HG03575 (cell line): ENCODE results near the gene SST.
"Not testable (repeated sequence)": the region's sequence is repeated elsewhere in the genome, so short reads cannot be mapped to it uniquely, and the experiment has no call there.

Source experiments
- ATAC-seq: cut with Tn5 transposase; IDR thresholded peaks from one replicate; pipeline ENCODE4 v1.9.1; 2021; ENCODE audit not compliant: unreplicated experiment, insufficient number of reproducible peaks, low FRiP score; ENCODE audit errors: extremely low read depth

Gene SST

GRCh38 chr3:187686621-187687273 is 16.6 kb upstream of the SST start:
- ATAC-seq: no peak

DNA sequence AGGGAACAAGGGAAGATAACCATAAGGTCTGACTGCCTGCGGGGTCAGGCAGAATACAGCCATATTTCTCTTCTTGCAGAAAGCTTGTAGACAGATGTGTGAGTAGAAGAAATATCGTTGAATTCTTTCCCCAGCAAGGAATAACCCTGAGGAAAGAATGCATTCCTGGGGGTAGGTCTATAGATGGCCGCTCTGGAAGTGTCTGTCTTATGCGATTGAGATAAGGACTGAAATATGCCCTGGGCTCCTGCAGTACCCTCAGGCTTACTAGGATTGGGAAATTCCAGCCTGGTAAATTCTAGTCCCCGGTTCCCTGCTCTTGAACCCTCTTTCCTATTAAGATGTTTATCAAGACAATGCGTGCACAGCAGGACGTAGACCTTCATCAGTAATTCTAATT is 15.8 kb upstream of the SST start:
- no peak for ATAC-seq

DNA sequence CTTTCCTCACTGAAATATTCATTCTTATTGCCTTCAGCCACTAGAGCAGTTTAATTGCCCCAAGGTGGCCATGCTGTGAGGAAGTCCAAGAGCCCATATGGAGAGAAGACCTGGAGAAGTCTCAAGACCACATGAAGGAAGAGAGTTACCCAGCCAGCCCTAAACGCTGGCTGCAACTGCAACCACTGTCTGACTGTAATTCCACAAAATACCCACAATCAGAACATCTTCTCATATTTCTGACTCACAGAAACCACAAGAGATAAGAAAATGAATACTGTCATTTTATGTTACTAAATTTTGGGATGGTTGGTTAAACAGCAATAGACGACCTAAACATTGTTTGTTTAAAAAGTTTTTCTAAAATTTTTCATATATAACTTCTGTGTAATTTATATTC is 14.7 kb upstream of the SST start:
- no peak for ATAC-seq

DNA sequence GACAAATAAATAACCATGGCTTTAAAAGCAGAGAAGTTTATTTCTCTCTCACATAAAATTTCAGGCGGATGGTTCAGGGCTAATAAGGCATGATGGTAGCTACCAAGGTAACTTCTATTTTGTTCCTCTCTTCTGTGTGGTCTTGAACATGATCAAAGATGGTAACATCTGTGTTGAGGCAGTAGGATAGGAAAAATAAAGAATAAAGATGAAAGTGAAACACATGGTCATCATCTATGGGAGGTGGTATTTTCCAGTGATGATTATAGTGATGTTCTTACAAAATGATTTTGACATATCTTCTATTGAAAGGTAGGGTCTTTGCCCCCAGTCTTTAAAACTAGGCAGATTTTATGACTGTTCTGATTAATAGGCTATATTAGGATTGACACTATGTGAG is 14.2 kb upstream of the SST start:
- ATAC-seq: no peak

DNA sequence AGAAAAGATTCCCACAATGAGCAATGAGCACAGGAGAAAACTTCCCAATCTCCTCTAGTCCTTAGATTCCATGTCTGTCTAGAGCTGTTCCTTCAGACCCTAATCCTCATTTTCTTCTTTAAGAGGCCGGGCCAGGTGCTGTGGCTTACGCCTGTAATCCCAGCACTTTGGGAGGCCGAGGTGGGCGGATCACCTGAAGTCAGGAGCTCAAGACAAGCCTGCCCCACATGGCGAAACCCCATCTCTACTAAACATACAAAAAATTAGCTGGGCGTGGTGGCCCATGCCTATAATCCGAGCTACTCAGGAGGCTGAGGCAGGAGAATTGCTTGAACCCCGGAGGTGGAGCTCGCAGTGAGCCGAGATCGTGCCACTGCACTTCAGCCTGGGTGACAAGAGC is 11.6 kb upstream of the SST start:
- not testable (repeated sequence) for ATAC-seq

GRCh38 chr3:187679638-187680396 is 9.6 kb upstream of the SST start:
- ATAC-seq: no peak

DNA sequence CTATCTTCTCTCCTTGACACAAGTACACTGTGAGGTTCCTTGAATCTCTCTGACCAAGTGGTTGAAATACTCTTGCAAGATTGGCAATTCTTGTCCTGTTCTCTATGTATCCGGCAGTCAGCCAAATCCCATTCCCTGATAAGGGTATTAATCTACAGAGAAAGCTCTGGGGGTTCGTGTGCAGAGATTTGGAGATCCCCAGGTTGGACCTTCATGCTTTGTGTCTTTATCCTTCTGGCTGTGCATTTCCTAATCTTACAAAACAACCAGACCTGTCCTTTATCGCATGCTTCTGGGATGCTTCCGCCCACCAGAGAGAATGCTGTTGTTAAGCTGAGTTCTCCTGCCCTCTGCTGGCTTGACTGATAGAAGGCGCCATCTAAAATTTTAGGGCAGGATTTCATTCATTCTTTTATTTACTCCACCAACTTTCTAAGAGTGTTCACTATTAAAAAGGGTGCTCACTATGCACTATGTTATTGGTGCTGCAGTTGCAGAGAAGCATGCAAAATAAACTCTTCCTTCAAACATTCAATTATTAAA is 8.6 kb upstream of the SST start:
- no peak for ATAC-seq

DNA sequence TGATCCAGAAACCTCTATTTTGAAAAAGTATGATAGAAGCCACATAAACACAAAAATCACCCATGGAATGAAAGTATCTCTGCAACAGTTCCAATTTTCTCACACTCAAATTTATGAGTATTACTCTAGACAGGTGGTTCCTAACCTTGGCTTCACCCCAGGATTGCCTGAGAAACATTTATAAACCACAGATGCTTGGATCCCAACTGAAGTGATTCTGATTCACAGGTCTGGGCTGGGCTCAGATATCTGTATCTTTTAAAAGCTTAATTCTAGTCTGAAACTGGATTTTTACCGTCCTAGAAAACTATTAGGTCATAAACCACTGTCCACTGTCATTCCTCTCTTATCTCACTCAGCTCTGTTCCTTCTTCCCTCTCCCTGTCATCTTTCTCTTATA is 7.4 kb upstream of the SST start:
- no peak for ATAC-seq

GRCh38 chr3:187673012-187673411 is 2.8 kb upstream of the SST start:
- ATAC-seq: no peak

- ATAC-seq: no peak
Observed at GRCh38 chr3:187667526-187667925, 2.7 kb downstream of the SST start.

DNA sequence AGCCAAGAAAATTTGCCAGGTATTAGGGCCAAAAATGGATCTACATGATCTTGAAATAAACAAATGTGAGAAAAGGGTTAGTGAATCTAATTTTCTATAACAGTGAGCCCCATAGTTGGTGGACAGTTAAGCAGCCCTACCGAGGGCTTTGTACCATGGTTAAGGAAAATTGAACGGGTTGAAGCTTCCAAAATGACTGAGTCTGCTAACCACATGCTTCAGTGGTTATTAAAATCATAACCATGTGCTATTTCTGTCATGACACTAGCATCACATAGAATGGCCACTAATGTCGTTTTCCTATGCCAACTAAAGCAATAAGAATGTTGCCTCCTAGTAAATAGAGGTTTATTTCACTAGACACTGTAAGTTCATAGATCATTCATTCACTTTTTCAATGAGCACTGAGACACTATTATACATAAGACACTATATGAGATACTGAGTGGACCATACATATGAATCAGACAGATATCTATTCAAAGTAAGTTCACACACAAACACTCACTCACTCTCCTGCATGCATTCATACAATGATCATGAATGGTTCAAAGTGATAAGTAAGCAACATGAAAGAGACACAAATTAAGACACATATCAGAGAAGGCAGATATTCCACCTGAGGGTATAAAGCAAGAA is 4.3 kb downstream of the SST start:
- no peak for ATAC-seq

DNA sequence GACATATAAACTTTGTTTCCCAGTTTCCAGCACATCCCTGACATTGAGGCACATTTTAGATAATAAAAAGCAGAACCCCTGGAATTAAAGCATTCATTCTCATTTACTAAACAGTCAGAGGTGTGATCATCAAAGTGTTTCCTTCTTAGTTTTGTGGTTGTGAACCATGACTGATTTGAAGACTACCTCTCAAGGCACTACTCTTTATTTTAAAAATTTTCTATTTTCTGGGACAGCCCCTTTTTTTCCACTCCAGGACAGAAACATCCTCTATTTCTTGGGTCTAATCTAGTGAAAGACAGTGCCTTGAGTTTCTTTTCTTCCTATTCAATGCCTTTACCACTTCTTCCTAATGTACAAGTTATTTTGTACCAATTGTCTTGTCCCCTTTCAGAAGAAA is 5.2 kb downstream of the SST start:
- no peak for ATAC-seq

- ATAC-seq: no peak
Observed at GRCh38 chr3:187662848-187663409, 7.3 kb downstream of the SST start.

DNA sequence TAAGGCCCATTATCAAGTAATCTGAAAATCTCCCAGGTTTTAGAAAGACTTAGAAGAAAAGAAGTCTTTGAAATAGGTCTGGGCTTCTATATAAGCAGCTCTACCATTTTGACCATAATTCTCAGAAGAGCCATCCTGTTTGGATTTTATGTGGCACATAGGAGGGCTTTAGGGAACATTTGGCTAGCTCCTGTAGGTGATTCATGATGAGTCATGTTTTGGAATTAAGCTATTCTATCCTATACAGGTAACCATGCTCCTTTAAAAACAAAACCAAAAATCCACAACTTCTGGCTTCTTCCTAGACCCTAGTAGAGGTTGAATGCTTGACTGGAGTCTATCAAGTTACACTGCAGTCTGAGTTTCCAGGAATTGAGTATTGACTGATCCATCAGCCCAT is 8.9 kb downstream of the SST start:
- no peak for ATAC-seq

- no peak for ATAC-seq
Observed at GRCh38 chr3:187651282-187651681, 18.9 kb downstream of the SST start.

GRCh38 chr3:187648177-187648576 is 22.0 kb downstream of the SST start:
- ATAC-seq: peak; percentile 77

DNA sequence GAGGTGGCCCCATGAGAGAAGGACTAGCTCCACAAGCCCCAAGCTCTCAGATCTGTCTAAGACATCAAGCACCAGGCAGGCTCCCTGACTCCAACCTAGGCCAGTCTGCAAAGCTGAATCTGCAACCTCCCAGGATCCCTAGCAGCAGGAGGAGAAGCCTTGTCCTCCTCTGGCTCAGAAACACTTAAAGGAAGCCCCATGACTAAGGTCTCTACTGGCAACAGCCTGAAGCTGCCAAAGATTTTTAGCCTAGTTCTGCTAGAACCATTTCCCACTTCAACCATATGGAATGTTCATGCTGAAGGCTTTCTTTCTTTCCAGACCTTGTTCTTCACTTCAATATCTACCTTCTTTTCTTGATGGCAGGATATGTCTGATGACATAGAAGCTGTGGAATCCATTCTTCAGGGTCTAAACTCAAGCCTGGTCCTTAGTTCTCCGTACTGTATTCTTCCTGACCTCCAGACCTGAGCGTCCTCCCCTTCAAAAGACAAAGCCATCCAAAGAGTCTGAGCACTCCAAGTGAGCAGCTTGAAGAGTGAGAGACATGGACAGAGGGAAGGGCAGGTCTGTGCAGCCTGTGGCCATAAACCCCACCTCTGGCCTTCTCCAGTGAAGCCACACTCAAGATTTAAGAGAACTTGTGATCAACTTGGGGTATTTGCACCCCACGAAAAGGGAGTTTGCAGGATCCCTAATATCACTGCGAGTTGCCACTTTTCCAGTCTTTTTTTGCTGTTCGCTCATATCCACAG is 23.1 kb downstream of the SST start:
- ATAC-seq: no peak

DNA sequence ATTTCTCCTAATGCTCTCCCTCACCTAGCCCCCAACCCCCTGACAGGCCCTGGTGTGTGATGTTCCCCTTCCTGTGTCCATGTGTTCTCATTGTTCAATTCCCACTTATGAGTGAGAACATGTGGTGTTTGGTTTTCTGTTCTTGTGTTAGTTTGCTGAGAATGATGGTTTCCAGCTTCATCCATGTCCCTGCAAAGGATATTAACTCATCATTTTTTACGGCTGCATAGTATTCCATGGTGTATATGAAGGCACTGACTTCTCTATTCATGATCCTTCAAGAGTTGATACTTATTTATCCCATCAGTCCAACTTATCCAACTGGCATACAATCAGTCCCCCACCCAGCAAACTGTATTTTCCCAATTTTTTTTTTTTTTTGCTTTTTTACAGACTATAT is 24.8 kb downstream of the SST start:
- not testable (repeated sequence) for ATAC-seq

DNA sequence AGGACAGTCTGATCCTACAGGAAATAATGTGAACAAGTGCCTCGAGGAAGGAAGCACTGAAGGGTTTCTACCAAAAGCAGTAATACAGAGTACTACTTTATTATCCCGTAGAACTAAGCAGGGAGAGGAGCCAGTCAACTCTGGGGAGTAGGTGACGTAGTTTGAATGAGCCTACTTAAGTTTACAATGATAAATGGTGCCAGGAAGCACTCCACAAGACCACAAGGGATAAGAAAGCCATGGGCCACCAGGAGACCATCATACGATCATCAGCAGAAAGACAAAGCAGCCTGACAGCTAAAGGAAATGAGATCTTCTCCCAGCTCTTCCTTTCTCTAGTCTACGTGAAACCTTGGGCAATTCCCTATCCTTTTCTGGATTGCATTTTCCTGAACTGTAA is 27.3 kb downstream of the SST start:
- ATAC-seq: no peak
